Left renal cortex interstitium (tissue), 4 donors: Measurements from ENCODE around the gene MYBBP1A. TPM values are rescaled to one million over a fixed set of nuclear protein-coding genes. Genes with fewer than 3 reads are reported as not detected.
"Not testable (repeated sequence)": the region's sequence is repeated elsewhere in the genome, so short reads cannot be mapped to it uniquely, and the experiment has no call there.

Experiments
- DNase-seq, 4 donors: peaks; one replicate each; pipeline ENCODE4 v3.0.0-alpha.2; 2013; ENCODE audit warnings: low read depth in 4 of 4, low spot score in 2 of 4, missing footprints in 1 of 4
- polyA plus RNA-seq, 4 donors: library from polyadenylated mRNA; unstranded; fragments of 120-200 nt; gene quantifications; one replicate each; pipeline ENCODE4 v1.2.1, GENCODE V29; 2013; ENCODE audit not compliant: insufficient read length in 4 of 4

MYBBP1A gene
- polyA plus RNA-seq = 10 to 100 TPM; 30.5 to 52.9 (median 40.6) TPM

- peak; percentile 77 to 96 (median 86) for DNase-seq
Measured at GRCh38 chr17:4554997-4555799, at the start of gene MYBBP1A. TSS of gene MYBBP1A (minus strand) at chr17:4555384. CDS start at chr17:4555324, 60 bp downstream.

GRCh38 chr17:4604736-4605135 lies 49.6 kb upstream of the MYBBP1A start:
- not testable (repeated sequence) for DNase-seq

DNA sequence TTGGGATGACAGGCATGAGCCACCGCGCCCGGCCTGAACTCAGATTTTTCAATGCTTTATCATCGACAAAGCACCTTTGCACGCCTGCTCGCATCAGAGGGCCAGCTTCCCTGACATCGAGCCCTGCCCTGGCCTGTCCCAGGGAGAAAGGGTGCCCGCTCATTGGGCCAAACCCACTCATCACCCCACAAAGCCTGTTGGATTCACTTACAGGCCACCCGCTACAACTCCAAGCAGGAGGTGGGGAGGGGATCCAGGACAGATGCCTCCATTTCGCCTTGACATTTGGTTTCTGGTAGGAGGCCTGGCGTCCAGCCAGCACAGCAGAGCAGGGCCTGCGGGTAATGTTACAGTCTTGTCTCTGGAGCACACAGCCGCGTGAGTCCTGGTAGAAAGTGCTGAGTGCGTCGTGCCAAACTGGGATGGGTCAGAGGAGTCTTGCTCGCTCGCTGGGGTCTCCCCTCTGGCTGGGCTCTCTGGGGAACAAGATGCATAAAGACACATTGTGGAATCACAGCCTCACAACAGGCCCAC lies 49.0 kb upstream of the MYBBP1A start:
- DNase-seq = peak in 1 of 4 donors; percentile 57

DNA sequence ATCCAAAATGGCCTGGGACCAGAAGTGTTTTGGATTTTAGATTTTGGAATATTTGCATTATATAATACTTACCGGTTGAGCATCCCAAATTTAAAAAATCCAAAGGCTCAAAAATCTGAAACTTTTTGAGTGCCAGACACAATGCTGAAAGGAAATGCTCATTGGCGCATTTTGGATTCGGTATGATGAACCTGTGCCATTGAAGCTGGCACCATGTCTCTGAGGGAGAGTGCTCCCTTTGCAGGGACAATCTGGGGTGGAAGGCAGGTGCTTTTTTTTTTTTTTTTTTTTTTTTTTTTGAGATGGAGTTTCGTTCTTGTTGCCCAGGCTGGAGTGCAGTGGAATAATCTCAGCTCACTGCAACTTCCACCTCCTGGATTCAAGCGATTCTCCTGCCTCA lies 46.9 kb upstream of the MYBBP1A start:
- no peak for DNase-seq

GRCh38 chr17:4601326-4601725 lies 46.1 kb upstream of the MYBBP1A start:
- no peak for DNase-seq

DNA sequence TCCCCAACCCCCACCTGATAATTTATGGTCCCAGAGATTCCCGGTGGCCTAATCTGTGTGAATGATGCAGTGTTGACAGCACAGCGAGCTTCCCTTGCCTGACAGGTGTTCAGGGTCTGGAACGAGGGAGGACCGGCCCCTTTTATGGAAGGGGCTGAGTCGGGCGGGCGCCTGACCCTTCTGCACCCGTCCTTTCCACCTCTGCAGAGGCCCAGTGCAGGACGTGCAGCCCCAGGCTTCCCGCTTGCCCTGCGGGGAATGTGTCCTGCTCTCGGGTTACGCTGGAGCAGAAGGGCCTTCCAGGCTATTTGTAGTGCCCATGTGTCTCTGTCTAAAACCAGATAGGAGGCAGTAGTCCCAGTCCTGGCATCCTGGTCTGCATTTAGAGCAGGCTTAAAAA lies 45.4 kb upstream of the MYBBP1A start:
- DNase-seq = no peak

DNA sequence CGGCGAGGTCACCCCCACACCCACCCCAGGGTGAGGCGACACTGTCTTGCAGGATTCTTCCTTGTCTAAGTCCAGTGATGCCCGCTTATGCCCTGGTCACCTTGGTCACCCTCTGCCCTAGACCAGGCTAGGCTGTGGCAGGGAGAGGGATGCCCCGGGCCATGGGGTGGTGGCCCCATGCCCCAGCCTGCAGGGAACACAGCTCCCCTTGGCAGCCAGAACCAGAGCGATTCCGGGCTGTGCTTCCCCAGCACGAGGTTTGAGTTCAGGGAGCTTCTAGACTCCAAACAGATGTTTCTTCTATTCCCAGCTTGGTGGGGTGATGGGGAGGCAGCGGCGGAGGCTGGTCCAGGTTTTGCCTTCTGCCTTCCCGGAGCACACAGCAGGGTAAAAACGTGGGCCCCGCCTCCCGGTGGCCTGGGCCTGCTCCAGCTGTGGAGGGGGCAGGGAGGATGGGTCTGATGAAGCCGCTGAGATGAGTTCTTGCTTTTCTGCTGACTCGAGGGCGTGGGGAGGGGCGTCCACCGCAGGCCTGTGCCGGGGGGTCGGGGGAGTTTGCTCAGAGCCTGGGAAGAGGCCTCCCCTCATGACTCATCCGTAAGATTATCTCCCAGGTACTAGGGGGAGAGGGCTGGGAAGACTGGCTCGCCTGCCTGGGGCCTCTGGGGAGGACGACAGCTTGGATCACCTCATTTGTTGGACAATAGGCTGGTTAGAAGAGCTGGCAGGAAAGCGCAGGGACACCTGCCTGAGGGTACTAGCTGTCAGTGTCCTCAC lies 44.5 kb upstream of the MYBBP1A start:
- no peak for DNase-seq

DNA sequence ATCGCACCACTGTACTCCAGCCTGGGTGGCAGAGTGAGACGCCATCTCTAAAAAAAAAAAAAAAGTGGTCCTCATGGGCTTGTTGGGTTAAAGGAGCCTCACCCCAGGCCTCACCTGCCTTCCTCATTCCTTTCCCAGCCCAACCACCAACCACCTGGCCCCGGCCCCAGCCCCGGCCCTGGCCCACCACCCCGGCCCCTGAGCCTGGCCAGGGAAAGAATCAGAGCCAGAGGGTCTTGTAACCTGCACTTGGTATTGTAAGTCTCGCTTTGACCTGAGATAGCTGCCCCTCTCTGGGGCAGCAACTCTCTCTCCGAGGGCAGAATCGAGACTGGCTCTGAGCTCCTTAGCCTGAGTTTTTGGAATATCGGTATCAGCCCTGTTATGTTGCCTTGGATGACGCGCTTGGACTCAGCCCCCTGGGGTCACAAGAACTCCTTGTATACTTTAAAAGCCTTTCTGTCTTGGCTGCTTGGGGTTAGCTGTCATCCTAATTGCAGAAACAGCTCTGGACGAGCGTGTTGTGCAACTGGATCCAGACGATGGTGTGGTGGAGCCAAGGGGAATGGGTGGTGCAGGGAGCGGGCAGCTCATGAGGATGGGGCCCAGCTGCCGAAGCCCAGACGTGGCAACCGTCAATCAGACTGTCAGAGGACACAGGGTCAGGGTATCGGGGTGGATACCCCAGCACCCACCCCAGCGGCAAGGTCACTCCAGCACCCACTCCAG lies 43.8 kb upstream of the MYBBP1A start:
- no peak for DNase-seq

DNA sequence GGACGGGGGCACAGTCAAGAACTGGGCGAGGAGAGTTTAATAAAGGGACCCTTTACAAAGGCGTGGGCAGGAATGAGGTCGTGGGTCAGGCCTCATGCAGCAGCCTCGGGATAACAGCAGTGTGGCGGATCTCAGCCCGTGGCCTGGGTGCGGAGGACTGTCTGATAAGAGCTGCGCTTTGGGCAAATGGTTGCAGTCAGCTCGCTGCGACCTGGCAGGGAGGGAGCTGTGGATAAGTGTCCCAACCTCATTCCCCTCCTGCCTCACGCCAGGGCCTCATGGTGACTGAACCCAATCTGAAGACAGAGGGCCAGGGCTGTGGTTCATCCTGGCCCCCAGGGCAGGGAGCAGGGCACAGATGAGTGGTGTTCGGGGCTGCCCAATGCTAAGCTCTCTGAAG lies 42.8 kb upstream of the MYBBP1A start:
- DNase-seq = no peak

DNA sequence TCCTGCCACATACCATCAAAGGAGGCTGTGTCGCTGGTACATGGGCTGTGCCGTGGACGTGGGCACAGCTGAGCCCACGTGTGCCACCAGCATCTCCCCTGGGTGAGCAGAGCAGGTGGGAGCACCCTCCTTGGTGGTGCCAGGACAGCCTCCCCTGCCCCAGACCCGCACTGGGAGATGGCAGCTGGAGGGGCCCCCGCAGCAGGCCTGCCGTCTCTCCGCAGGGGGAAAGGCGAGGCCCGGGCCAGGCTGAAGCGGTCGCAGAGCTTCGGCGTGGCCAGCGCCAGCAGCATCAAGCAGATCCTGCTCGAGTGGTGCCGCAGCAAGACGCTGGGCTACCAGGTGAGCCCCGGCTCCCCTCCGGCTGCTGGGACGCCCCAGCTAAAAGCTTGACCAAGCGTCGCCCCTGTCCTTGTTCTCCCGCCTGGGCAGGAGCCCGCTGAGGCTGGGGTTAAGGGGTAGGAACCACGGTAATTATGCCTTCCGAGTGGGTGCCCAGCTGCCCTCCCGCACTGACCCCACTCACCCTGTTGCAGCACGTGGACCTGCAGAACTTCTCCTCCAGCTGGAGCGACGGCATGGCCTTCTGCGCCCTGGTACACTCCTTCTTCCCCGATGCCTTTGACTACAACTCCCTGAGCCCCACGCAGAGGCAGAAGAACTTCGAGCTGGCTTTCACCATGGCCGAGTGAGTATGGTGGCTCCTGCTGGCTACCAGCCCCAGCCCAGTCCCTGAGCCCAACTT lies 41.6 kb upstream of the MYBBP1A start:
- no peak for DNase-seq

- not testable (repeated sequence) for DNase-seq
Measured at GRCh38 chr17:4595685-4596342, 40.6 kb upstream of the MYBBP1A start.

DNA sequence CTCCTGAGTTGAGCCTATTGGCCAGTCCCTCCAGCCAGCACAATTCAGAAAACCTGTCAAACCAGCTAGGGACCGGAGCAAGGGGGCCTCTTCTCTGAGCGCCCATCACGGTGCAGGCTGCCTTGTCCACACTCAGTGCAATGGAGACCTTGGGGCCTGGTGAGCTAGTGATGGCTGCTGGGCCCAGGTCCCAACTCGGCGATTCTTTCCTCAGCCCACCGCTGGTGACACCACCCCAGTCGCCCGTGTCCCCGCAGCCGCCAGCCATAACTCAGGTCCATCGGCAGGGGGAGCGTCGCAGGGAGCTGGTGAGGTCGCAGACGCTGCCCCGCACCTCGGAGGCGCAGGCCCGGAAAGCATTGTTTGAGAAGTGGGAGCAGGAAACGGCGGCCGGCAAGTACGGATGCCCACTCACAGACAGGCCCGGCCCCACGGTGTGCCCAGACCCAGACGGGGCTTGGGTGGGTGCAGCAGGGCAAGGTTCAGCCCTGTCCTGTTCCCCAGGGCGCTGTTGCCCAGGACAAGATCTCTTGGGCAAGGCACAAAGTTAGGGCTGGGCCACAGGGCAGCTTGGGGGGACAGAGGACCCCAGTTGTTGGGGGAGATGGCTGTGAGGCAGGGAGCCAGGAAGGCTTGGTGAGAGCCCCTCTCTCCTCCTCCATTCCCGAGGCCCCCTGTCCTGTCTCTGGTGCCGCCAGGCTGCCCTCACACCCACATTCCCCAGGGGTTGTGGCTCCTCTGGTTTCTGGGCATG lies 39.9 kb upstream of the MYBBP1A start:
- no peak for DNase-seq

DNA sequence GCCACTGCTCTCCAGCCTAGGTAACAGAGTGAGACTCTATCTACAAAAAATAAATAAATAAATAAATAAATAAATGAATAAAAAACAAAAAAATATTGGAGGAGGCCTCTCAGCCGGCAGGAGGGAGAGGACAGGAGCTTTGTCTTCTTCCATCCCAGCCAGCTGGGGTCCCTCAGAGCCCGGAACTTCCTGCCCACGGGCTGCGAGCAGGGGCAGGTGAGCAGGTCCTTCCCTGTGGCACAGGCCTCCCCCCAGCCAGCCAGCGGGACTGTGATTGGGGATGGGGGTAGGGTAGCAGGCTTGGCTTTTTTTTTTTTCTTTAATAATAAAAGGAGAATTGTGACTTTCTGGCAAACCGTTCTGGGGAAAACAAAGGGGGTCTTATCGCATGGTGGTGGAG lies 39.2 kb upstream of the MYBBP1A start:
- no peak for DNase-seq

DNA sequence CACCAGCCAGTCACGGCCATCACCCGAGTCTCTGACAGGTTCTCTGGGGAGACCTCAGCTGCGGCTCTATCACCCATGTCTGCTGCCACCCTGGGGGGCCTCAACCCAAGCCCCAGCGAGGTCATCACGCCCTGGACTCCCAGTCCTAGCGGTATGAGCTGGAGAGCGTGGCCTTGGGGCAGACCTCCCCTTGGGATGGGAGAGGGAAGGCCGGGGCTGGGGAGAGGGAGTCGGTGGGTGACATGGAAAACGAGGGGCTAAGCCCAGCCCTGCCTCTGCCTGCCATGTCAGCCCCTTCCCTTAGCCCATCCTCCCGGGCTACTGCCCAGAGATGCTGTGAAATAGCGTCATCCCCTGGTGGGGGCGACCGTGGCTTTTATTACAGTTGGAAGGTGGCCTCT lies 37.8 kb upstream of the MYBBP1A start:
- no peak for DNase-seq

- no peak for DNase-seq
Measured at GRCh38 chr17:4592240-4593005, 37.2 kb upstream of the MYBBP1A start.

GRCh38 chr17:4591529-4591928 lies 36.3 kb upstream of the MYBBP1A start:
- DNase-seq = no peak

- no peak for DNase-seq
Measured at GRCh38 chr17:4590981-4591453, 35.8 kb upstream of the MYBBP1A start.

GRCh38 chr17:4590042-4590441 lies 34.9 kb upstream of the MYBBP1A start:
- DNase-seq = not testable (repeated sequence)
